ENCODE data around the gene PHEX. TPM values are rescaled to one million over a fixed set of nuclear protein-coding genes. Genes with fewer than 3 reads are reported as not detected.
A peak's percentile ranks its signal among the peaks of the same experiment; 100 is the strongest.

The PHEX gene
- 0.03 TPM for polyA plus RNA-seq (2013)

GRCh38 chrX:22032084-22032483 lies at the start of gene PHEX:
Gene PHEX, plus strand, starts transcription at chrX:22032325. Its CDS starts 681 bp downstream, at chrX:22033006.
- DNase-seq: peak in 2 of 3 donors; percentile 17 to 24
- no CpG with 5 or more reads among the region's 1 CpG for WGBS (ENCODE audit: insufficient coverage)
- Histone ChIP-seq H3K27me3 (replicated peaks in 2 of 5; ENCODE audit: control insufficient read depth in 4 of 5, insufficient read depth in 5 of 5, low read length in 4 of 5) (peaks cover 0 to 5% (median 0%) of the 10 kb centered on the region in 5 experiments), H3K4me3 (ENCODE audit: control insufficient read depth in 1 of 7, extremely low read depth in 1 of 7, insufficient read depth in 4 of 7, low read depth in 2 of 7, low read length in 6 of 7) (no peak within 1 kb of the TSS), H3K4me1 (ENCODE audit: control extremely low read depth in 1 of 4, control insufficient read depth in 4 of 4, insufficient read depth in 4 of 4, low read length in 3 of 4) (peaks cover 0 to 2% (median 0%) of the 10 kb centered on the region in 4 experiments), H3K9me3 (ENCODE audit: control extremely low read depth in 1 of 5, control insufficient read depth in 4 of 5, insufficient read depth in 2 of 5, low read depth in 1 of 5, low read length in 4 of 5) (no peaks in the 10 kb centered on the region), H3K27ac (ENCODE audit: insufficient read depth in 1 of 2, low read depth in 1 of 2, low read length in 2 of 2, poor library complexity in 1 of 2, severe bottlenecking in 2 of 2) (no peak within 1 kb of the TSS), H3K36me3 (ENCODE audit: control insufficient read depth in 4 of 4, insufficient read depth in 4 of 4, low read length in 3 of 4) (no peaks in the 10 kb centered on the region)
- ChIA-PET CTCF (no interaction called here), POLR2A (no interaction called here)

DNA sequence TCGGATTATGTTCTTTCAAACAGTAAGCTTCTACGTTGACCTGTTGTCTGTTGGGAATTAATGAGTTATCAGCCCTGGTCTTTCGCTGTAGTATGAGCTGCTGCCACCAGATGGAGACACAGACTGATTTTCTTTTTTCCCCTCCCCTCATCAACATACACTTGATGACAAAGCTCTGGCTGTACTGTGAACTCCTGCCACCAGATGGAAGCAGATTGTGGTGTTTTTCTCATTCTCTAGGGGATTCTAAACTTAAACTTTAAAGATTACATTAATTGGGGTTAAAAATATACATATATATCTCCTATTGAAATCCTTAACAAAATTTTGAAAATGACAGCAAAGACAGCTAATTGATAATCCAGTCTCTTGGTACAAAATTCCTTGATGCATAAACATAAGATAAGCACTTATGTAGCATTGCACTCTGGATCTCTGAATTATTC lies 46.8 kb upstream of the PHEX start:
- CTCF ChIA-PET: interaction anchor here (0.6 to 2.1 kb wide), 11 partner anchors 9 to 763 kb away, joined by 3 to 8 read pairs (median 4); no protein-coding TSS in a partner anchor
- no CpG with 5 or more reads among the region's 3 CpGs for WGBS (ENCODE audit: insufficient coverage)
- POLR2A ChIA-PET: no interaction called here

GRCh38 chrX:21986596-21986995 lies 45.5 kb upstream of the PHEX start:
- CTCF ChIA-PET: interaction anchor here (0.8 to 1.3 kb wide), 4 partner anchors 10 to 150 kb away, joined by 3 to 4 read pairs (median 4); no protein-coding TSS in a partner anchor

More for the DNA sequence above, 46.8 kb upstream of the PHEX start:
- Histone ChIP-seq H3K4me1 (ENCODE audit: control extremely low read depth in 1 of 4, control insufficient read depth in 4 of 4, insufficient read depth in 4 of 4, low read length in 3 of 4) (no peaks in the 10 kb centered on the region), H3K9me3 (ENCODE audit: control extremely low read depth in 1 of 5, control insufficient read depth in 4 of 5, insufficient read depth in 2 of 5, low read depth in 1 of 5, low read length in 4 of 5) (no peaks in the 10 kb centered on the region), H3K27ac (ENCODE audit: insufficient read depth in 1 of 2, low read depth in 1 of 2, low read length in 2 of 2, poor library complexity in 1 of 2, severe bottlenecking in 2 of 2) (no peak overlapping the region), H3K36me3 (ENCODE audit: control insufficient read depth in 4 of 4, insufficient read depth in 4 of 4, low read length in 3 of 4) (peaks cover 0 to 16% (median 4%) of the 10 kb centered on the region in 4 experiments), H3K27me3 (replicated peaks in 2 of 5; ENCODE audit: control insufficient read depth in 4 of 5, insufficient read depth in 5 of 5, low read length in 4 of 5) (no peaks in the 10 kb centered on the region), H3K4me3 (ENCODE audit: control insufficient read depth in 1 of 7, extremely low read depth in 1 of 7, insufficient read depth in 4 of 7, low read depth in 2 of 7, low read length in 6 of 7) (no peak overlapping the region)
- peak; percentile 69 to 88 (median 84) for DNase-seq

GRCh38 chrX:21989384-21989783 lies 42.7 kb upstream of the PHEX start:
- ChIA-PET CTCF (interaction anchor here (0.7 kb wide), 1 partner anchor 170 kb away, joined by 3 read pairs; no protein-coding TSS in a partner anchor), POLR2A (no interaction called here)
- WGBS (ENCODE audit: insufficient coverage): 80% methylated on average over 2 of the region's 4 CpGs
- H3K27ac ChIP-seq (ENCODE audit: insufficient read depth in 1 of 2, low read depth in 1 of 2, low read length in 2 of 2, poor library complexity in 1 of 2, severe bottlenecking in 2 of 2): no peak overlapping the region
- peaks cover 0 to 13% (median 5%) of the 10 kb centered on the region in 4 experiments for H3K4me1 ChIP-seq (ENCODE audit: control extremely low read depth in 1 of 4, control insufficient read depth in 4 of 4, insufficient read depth in 4 of 4, low read length in 3 of 4)
- DNase-seq: no peak
- H3K27me3 ChIP-seq (replicated peaks in 2 of 5; ENCODE audit: control insufficient read depth in 4 of 5, insufficient read depth in 5 of 5, low read length in 4 of 5): no peaks in the 10 kb centered on the region
- H3K36me3 ChIP-seq (ENCODE audit: control insufficient read depth in 4 of 4, insufficient read depth in 4 of 4, low read length in 3 of 4): peaks cover 0 to 17% (median 5%) of the 10 kb centered on the region in 4 experiments
- H3K9me3 ChIP-seq (ENCODE audit: control extremely low read depth in 1 of 5, control insufficient read depth in 4 of 5, insufficient read depth in 2 of 5, low read depth in 1 of 5, low read length in 4 of 5): no peaks in the 10 kb centered on the region
- H3K4me3 ChIP-seq (ENCODE audit: control insufficient read depth in 1 of 7, extremely low read depth in 1 of 7, insufficient read depth in 4 of 7, low read depth in 2 of 7, low read length in 6 of 7): no peak overlapping the region

More at GRCh38 chrX:21986596-21986995, 45.5 kb upstream of the PHEX start:
- DNase-seq: no peak
- no peaks in the 10 kb centered on the region for H3K9me3 ChIP-seq (ENCODE audit: control extremely low read depth in 1 of 5, control insufficient read depth in 4 of 5, insufficient read depth in 2 of 5, low read depth in 1 of 5, low read length in 4 of 5)
- H3K27ac ChIP-seq (ENCODE audit: insufficient read depth in 1 of 2, low read depth in 1 of 2, low read length in 2 of 2, poor library complexity in 1 of 2, severe bottlenecking in 2 of 2): no peak overlapping the region
- POLR2A ChIA-PET: no interaction called here
- H3K27me3 ChIP-seq (replicated peaks in 2 of 5; ENCODE audit: control insufficient read depth in 4 of 5, insufficient read depth in 5 of 5, low read length in 4 of 5): no peaks in the 10 kb centered on the region
- WGBS (ENCODE audit: insufficient coverage): no CpG with 5 or more reads among the region's 1 CpG
- H3K36me3 ChIP-seq (ENCODE audit: control insufficient read depth in 4 of 4, insufficient read depth in 4 of 4, low read length in 3 of 4): peaks cover 0 to 16% (median 4%) of the 10 kb centered on the region in 4 experiments
- H3K4me1 ChIP-seq (ENCODE audit: control extremely low read depth in 1 of 4, control insufficient read depth in 4 of 4, insufficient read depth in 4 of 4, low read length in 3 of 4): no peaks in the 10 kb centered on the region
- no peak overlapping the region for H3K4me3 ChIP-seq (ENCODE audit: control insufficient read depth in 1 of 7, extremely low read depth in 1 of 7, insufficient read depth in 4 of 7, low read depth in 2 of 7, low read length in 6 of 7)

DNA sequence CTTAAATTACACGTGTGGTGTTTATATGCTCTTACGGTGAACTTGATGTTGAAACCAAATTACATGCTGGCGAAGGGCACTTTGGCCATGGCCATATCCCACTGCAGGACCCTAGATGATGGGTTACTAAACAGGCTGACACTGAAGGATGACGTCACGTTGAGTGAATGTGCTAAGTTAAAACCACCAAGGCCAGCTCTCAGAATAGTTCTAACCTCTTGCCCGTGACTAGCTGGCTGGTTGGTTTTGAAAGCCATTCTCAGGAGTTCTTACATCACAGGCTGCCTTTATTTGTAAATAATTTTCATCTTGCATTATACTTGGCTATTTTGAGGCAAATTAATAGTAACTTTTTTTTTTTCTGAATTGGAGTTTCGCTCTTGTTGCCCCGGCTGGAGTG lies 41.3 kb upstream of the PHEX start:
- WGBS (ENCODE audit: insufficient coverage): 90% methylated on average over 8 of the region's 8 CpGs
- CTCF ChIA-PET: no interaction called here
- no peaks in the 10 kb centered on the region for H3K27me3 ChIP-seq (replicated peaks in 2 of 5; ENCODE audit: control insufficient read depth in 4 of 5, insufficient read depth in 5 of 5, low read length in 4 of 5)
- peaks cover 0 to 13% (median 6%) of the 10 kb centered on the region in 4 experiments for H3K4me1 ChIP-seq (ENCODE audit: control extremely low read depth in 1 of 4, control insufficient read depth in 4 of 4, insufficient read depth in 4 of 4, low read length in 3 of 4)
- POLR2A ChIA-PET: no interaction called here
- no peak overlapping the region for H3K4me3 ChIP-seq (ENCODE audit: control insufficient read depth in 1 of 7, extremely low read depth in 1 of 7, insufficient read depth in 4 of 7, low read depth in 2 of 7, low read length in 6 of 7)
- H3K27ac ChIP-seq (ENCODE audit: insufficient read depth in 1 of 2, low read depth in 1 of 2, low read length in 2 of 2, poor library complexity in 1 of 2, severe bottlenecking in 2 of 2): no peak overlapping the region
- H3K9me3 ChIP-seq (ENCODE audit: control extremely low read depth in 1 of 5, control insufficient read depth in 4 of 5, insufficient read depth in 2 of 5, low read depth in 1 of 5, low read length in 4 of 5): no peaks in the 10 kb centered on the region
- no peak for DNase-seq
- peaks cover 0 to 17% (median 7%) of the 10 kb centered on the region in 4 experiments for H3K36me3 ChIP-seq (ENCODE audit: control insufficient read depth in 4 of 4, insufficient read depth in 4 of 4, low read length in 3 of 4)

DNA sequence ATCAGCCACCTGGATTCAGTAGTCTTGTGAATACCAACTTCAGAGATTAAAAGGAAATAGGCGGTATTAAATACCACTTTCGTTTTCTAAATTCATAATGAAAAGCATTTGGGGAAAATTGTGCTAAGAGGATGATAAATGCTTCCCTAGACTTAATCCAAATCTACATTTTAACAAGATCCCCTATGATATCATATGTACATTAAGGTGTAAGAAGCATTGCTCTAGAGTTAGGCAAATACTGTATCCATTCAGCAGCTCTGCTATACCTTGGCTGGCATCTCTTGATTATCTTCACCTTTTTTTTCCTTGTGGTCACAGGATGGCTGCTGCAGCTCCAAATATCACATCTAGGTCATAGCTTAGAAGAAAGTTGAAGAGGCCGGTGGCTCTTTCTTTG lies 40.6 kb upstream of the PHEX start:
- CTCF ChIA-PET: no interaction called here

GRCh38 chrX:21993265-21993664 lies 38.9 kb upstream of the PHEX start:
- Histone ChIP-seq H3K4me3 (ENCODE audit: control insufficient read depth in 1 of 7, extremely low read depth in 1 of 7, insufficient read depth in 4 of 7, low read depth in 2 of 7, low read length in 6 of 7) (no peak overlapping the region), H3K9me3 (ENCODE audit: control extremely low read depth in 1 of 5, control insufficient read depth in 4 of 5, insufficient read depth in 2 of 5, low read depth in 1 of 5, low read length in 4 of 5) (no peaks in the 10 kb centered on the region), H3K4me1 (ENCODE audit: control extremely low read depth in 1 of 4, control insufficient read depth in 4 of 4, insufficient read depth in 4 of 4, low read length in 3 of 4) (peaks cover 0 to 19% (median 13%) of the 10 kb centered on the region in 4 experiments), H3K36me3 (ENCODE audit: control insufficient read depth in 4 of 4, insufficient read depth in 4 of 4, low read length in 3 of 4) (peaks cover 0 to 9% (median 3%) of the 10 kb centered on the region in 4 experiments), H3K27me3 (replicated peaks in 2 of 5; ENCODE audit: control insufficient read depth in 4 of 5, insufficient read depth in 5 of 5, low read length in 4 of 5) (no peaks in the 10 kb centered on the region), H3K27ac (ENCODE audit: insufficient read depth in 1 of 2, low read depth in 1 of 2, low read length in 2 of 2, poor library complexity in 1 of 2, severe bottlenecking in 2 of 2) (peak overlapping the region; percentile 42 to 58)
- CTCF ChIA-PET: interaction anchor here (1.4 kb wide), 1 partner anchor 9 kb away, joined by 4 read pairs; no protein-coding TSS in a partner anchor
- POLR2A ChIA-PET: no interaction called here
- 59% methylated on average over 8 of the region's 8 CpGs for WGBS (ENCODE audit: insufficient coverage)
- DNase-seq: peak; percentile 58 to 82 (median 72)

More for the DNA sequence above, 40.6 kb upstream of the PHEX start:
- WGBS (ENCODE audit: insufficient coverage): no CpG with 5 or more reads among the region's 3 CpGs
- DNase-seq: no peak
- Histone ChIP-seq H3K4me3 (ENCODE audit: control insufficient read depth in 1 of 7, extremely low read depth in 1 of 7, insufficient read depth in 4 of 7, low read depth in 2 of 7, low read length in 6 of 7) (no peak overlapping the region), H3K27me3 (replicated peaks in 2 of 5; ENCODE audit: control insufficient read depth in 4 of 5, insufficient read depth in 5 of 5, low read length in 4 of 5) (no peaks in the 10 kb centered on the region), H3K36me3 (ENCODE audit: control insufficient read depth in 4 of 4, insufficient read depth in 4 of 4, low read length in 3 of 4) (peaks cover 0 to 16% (median 4%) of the 10 kb centered on the region in 4 experiments), H3K9me3 (ENCODE audit: control extremely low read depth in 1 of 5, control insufficient read depth in 4 of 5, insufficient read depth in 2 of 5, low read depth in 1 of 5, low read length in 4 of 5) (no peaks in the 10 kb centered on the region), H3K4me1 (ENCODE audit: control extremely low read depth in 1 of 4, control insufficient read depth in 4 of 4, insufficient read depth in 4 of 4, low read length in 3 of 4) (peaks cover 0 to 17% (median 11%) of the 10 kb centered on the region in 4 experiments), H3K27ac (ENCODE audit: insufficient read depth in 1 of 2, low read depth in 1 of 2, low read length in 2 of 2, poor library complexity in 1 of 2, severe bottlenecking in 2 of 2) (no peak overlapping the region)
- POLR2A ChIA-PET: no interaction called here
